Measurements from ENCODE around the gene DLX6. TPM values are rescaled to one million over a fixed set of nuclear protein-coding genes. Genes with fewer than 3 reads are reported as not detected.

The DLX6 gene
- total RNA-seq, 2 experiments from 2014 or later = not detected

DNA sequence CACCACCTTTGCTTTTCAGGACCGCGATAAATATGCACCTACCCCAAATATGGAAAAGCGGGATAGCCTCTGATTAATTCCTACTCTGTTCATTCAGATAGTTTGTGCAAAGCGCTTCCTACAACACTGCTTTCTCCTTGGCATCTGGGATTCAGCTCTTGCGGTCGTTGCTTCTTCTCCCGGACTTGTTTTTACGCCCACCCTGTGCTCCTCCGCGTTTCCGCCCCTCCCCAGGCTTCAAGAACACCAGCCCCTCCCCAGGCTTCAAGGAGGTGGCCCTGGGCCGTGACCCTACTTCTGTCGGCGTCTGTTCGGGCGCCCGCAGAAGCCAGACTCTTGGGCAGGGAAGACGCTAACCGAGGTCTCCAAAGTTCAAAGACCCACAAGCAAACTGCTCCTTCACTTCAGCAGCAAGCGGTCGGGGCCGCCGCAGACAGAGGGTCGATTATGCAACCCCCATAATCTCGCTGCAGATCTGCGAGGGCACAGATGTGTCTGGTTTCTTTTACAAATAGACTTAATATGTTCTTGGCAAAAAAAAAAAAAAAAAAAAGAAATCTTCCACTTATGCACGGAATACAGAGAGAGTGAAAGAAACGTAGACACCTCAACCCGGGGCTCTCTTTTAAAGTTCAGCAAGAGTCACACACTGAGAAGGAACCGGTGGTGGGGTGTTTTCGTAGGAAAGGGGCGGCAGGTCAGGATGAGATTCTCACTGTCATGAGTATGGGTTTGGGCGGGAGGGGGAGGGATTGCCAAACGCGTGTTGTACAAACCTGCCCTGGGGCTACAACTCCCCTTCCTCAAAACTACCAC, 17.3 kb downstream of the DLX6 start:
- no peak for DNase-seq (ENCODE audit: low spot score)
- H3K4me2 ChIP-seq (ENCODE audit: low read length) = no peak overlapping the region
- TF ChIP-seq, protein P1, sequence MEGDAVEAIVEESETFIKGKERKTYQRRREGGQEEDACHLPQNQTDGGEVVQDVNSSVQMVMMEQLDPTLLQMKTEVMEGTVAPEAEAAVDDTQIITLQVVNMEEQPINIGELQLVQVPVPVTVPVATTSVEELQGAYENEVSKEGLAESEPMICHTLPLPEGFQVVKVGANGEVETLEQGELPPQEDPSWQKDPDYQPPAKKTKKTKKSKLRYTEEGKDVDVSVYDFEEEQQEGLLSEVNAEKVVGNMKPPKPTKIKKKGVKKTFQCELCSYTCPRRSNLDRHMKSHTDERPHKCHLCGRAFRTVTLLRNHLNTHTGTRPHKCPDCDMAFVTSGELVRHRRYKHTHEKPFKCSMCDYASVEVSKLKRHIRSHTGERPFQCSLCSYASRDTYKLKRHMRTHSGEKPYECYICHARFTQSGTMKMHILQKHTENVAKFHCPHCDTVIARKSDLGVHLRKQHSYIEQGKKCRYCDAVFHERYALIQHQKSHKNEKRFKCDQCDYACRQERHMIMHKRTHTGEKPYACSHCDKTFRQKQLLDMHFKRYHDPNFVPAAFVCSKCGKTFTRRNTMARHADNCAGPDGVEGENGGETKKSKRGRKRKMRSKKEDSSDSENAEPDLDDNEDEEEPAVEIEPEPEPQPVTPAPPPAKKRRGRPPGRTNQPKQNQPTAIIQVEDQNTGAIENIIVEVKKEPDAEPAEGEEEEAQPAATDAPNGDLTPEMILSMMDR (conservative IDR thresholded peaks at IDR 0.05; ENCODE audit: low read length) = no peak
- TF ChIP-seq EZH2phosphoT487 (IDR thresholded peaks at IDR 0.05; ENCODE audit: borderline replicate concordance, low read depth, low read length) = no peak
- no peaks in the 10 kb centered on the region for H3K9me2 ChIP-seq (ENCODE audit: insufficient read depth, low read length)
- intact Hi-C loops (cut with micrococcal nuclease; ENCODE audit: unreplicated experiment) = no loop called here
- no TSS peak for BruUV-seq (replicated peaks)
- no peaks in the 10 kb centered on the region for H3K79me2 ChIP-seq (ENCODE audit: insufficient read depth, low read depth, low read length)
- no peaks in the 10 kb centered on the region for H4K20me1 ChIP-seq (ENCODE audit: insufficient read depth, low read length)
- H3K4me3 ChIP-seq (ENCODE audit: low read depth, low read length, poor library complexity, severe bottlenecking) = no peak overlapping the region
- ChIA-PET POLR2A (no interaction called here), CTCF (ENCODE audit: unreplicated experiment) (no interaction called here)
- H3K36me3 ChIP-seq (ENCODE audit: insufficient read depth, low read length) = no peaks in the 10 kb centered on the region
- H2AFZ ChIP-seq (ENCODE audit: low read length) = no peak overlapping the region
- H3K27ac ChIP-seq (ENCODE audit: low read depth, low read length, poor library complexity, severe bottlenecking) = no peak overlapping the region
- no peaks in the 10 kb centered on the region for H3K9me3 ChIP-seq (ENCODE audit: low read length)
- no peaks in the 10 kb centered on the region for H3K4me1 ChIP-seq (ENCODE audit: insufficient read depth, low read length, poor library complexity, severe bottlenecking)

DNA sequence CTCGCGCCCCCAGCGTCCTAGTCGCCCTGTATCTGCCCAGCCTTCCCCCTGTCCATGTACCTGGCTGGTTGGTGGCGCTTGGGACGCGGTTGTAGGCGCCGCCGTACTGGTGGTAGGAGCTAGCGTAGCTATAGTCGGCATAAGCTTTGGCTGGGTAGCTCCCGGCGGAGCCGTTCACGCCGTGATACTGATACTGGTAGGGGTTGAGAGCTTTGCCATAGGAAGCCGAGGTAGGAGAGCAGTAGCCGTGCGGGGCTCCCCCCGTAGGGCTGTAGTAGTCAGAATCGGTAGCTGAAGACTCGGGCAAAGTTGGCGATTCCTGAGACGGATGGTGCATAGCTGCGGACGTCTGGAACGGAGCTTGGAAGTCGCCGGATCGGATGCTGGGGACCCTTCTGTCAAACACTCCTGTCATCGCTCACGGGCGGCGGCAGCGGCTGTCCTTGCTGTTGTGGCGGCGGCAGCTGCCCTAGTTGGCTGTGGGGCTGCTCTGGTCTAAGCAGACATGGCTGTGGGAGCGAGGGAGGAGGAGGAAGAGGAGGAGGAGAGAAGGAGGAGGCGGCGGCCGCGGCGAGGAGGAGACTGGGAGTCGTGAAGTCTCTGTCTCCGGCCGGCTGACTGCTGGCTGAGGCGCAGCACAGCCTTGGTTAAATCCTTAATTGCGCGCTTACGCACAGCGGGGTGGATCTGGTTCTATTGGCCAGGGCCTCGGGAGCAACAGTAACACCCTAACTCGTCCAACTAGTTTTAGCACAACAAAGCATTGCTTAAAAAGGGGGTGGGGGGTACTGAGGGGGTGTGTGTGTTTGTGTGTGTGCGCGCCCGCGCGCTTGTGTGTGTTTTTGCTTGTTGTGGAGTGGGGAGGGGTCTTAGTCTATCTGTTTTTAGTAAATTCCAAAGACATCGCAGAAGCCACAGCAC, 19.1 kb downstream of the DLX6 start, which contains the start of gene DLX5:
TSS of gene DLX5 (minus strand) at position 623 of the 921 bp plus-strand sequence. CDS start at position 415, 208 bp downstream.
- H3K9me3 ChIP-seq (ENCODE audit: low read length) = no peaks in the 10 kb centered on the region

More for the DNA sequence above, 19.1 kb downstream of the DLX6 start, which contains the start of gene DLX5:
- DNase-seq (ENCODE audit: low spot score) = no peak
- CTCF ChIA-PET (ENCODE audit: unreplicated experiment) = no interaction called here
- TF ChIP-seq EZH2phosphoT487 (IDR thresholded peaks at IDR 0.05; ENCODE audit: borderline replicate concordance, low read depth, low read length) = no peak
- TF ChIP-seq, protein P1 (conservative IDR thresholded peaks at IDR 0.05; ENCODE audit: low read length) = no peak
- POLR2A ChIA-PET = no interaction called here
- Histone ChIP-seq H3K4me1 (ENCODE audit: insufficient read depth, low read length, poor library complexity, severe bottlenecking) (no peaks in the 10 kb centered on the region), H4K20me1 (ENCODE audit: insufficient read depth, low read length) (no peaks in the 10 kb centered on the region), H3K27ac (ENCODE audit: low read depth, low read length, poor library complexity, severe bottlenecking) (no peak within 1 kb of the TSS), H2AFZ (ENCODE audit: low read length) (no peak within 1 kb of the TSS), H3K9me2 (ENCODE audit: insufficient read depth, low read length) (no peaks in the 10 kb centered on the region), H3K4me2 (ENCODE audit: low read length) (no peak within 1 kb of the TSS), H3K79me2 (ENCODE audit: insufficient read depth, low read depth, low read length) (no peaks in the 10 kb centered on the region), H3K4me3 (ENCODE audit: low read depth, low read length, poor library complexity, severe bottlenecking) (no peak within 1 kb of the TSS), H3K36me3 (ENCODE audit: insufficient read depth, low read length) (no peaks in the 10 kb centered on the region)
- intact Hi-C loops (cut with micrococcal nuclease; ENCODE audit: unreplicated experiment) = no loop called here
- BruUV-seq (replicated peaks) = no TSS peak
